ENCODE measurements around the gene FYB1. TPM values are rescaled to one million over a fixed set of nuclear protein-coding genes. Genes with fewer than 3 reads are reported as not detected.

FYB1 gene, protein sequence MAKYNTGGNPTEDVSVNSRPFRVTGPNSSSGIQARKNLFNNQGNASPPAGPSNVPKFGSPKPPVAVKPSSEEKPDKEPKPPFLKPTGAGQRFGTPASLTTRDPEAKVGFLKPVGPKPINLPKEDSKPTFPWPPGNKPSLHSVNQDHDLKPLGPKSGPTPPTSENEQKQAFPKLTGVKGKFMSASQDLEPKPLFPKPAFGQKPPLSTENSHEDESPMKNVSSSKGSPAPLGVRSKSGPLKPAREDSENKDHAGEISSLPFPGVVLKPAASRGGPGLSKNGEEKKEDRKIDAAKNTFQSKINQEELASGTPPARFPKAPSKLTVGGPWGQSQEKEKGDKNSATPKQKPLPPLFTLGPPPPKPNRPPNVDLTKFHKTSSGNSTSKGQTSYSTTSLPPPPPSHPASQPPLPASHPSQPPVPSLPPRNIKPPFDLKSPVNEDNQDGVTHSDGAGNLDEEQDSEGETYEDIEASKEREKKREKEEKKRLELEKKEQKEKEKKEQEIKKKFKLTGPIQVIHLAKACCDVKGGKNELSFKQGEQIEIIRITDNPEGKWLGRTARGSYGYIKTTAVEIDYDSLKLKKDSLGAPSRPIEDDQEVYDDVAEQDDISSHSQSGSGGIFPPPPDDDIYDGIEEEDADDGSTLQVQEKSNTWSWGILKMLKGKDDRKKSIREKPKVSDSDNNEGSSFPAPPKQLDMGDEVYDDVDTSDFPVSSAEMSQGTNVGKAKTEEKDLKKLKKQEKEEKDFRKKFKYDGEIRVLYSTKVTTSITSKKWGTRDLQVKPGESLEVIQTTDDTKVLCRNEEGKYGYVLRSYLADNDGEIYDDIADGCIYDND
- 9.7 to 18.1 TPM (median 12.6 TPM) in 5 replicates for total RNA-seq (2022; extraction: Qiagen RNA extraction; ENCODE audit: low read depth)

GRCh38 chr5:39219437-39219836 is at the start of gene FYB1:
FYB1 (minus strand) TSS chr5:39219563; CDS start chr5:39202960, 16,603 bp downstream.

GRCh38 chr5:39074017-39074814 is 145.1 kb downstream of the FYB1 start, which contains the start of gene RICTOR:
RICTOR (minus strand) TSS chr5:39074399; CDS start chr5:39074377, 22 bp downstream.

Other genes starting within 250 kb of the FYB1 start
- gene RICTOR, start 145.2 kb downstream of the FYB1 start, total RNA-seq (2022; extraction: Qiagen RNA extraction; ENCODE audit: low read depth), result 4.9 to 13.3 TPM (median 9.6 TPM) in 5 replicates
- not detected in 5 replicates for gene C9, start 144.9 kb upstream of the FYB1 start, total RNA-seq (2022; extraction: Qiagen RNA extraction; ENCODE audit: low read depth)
- gene DAB2, start 205.4 kb upstream of the FYB1 start, total RNA-seq (2022; extraction: Qiagen RNA extraction; ENCODE audit: low read depth), result 8.5 to 12.0 TPM (median 10.4 TPM) in 5 replicates